Keratinocyte (primary cell): ENCODE results near the gene CCDC69. TPM values are rescaled to one million over a fixed set of nuclear protein-coding genes. Genes with fewer than 3 reads are reported as not detected.

Experiments
- DNase-seq: peaks from one replicate; pipeline ENCODE4 v3.0.0-alpha.2; 2011; ENCODE audit warnings: low read depth, missing footprints, low spot score
- FAIRE-seq: peaks from 2 replicates; lab custom pipeline; 2011; peaks lifted over from hg19 to GRCh38; lab: Jason Lieb, UNC
- H2AFZ ChIP-seq: 2 replicates; pipeline ENCODE4 v1.6.0; 2012; ENCODE audit warnings: low read length, control low read depth, inconsistent platforms; ENCODE audit not compliant: control insufficient read depth
- H3K27ac ChIP-seq: 2 replicates; pipeline ENCODE4 v1.5.1; 2011; ENCODE audit warnings: low read length; ENCODE audit not compliant: control insufficient read depth, insufficient read depth
- H3K27me3 ChIP-seq: 3 replicates; pipeline ENCODE4 v1.6.0; 2011; ENCODE audit warnings: low read length; ENCODE audit not compliant: control insufficient read depth, insufficient read depth; ENCODE audit errors: extremely low read depth
- H3K36me3 ChIP-seq, 2 experiments: 2 replicates in 1 of 2; 3 replicates in 1 of 2; pipeline ENCODE4 v1.5.1; 2011; ENCODE audit warnings: low read length in 2 of 2, mild to moderate bottlenecking in 1 of 2; ENCODE audit not compliant: control insufficient read depth in 2 of 2, insufficient read depth in 2 of 2; ENCODE audit errors: extremely low read depth in 1 of 2
- H3K4me1 ChIP-seq: 3 replicates; pipeline ENCODE4 v1.5.1; 2011; ENCODE audit warnings: low read length; ENCODE audit not compliant: control insufficient read depth, insufficient read depth; ENCODE audit errors: extremely low read depth
- H3K4me2 ChIP-seq: 3 replicates; pipeline ENCODE4 v1.6.0; 2011; ENCODE audit warnings: low read depth, low read length; ENCODE audit not compliant: control insufficient read depth, insufficient read depth; ENCODE audit errors: extremely low read depth
- H3K4me3 ChIP-seq, 3 experiments: fragments of 200-600 bp in 1 of 3; sonication (generic) in 1 of 3; 2 replicates in 2 of 3; 3 replicates in 1 of 3; pipeline ENCODE4 v1.5.1; 2011 to 2016; ENCODE audit warnings: low read length in 3 of 3, mild to moderate bottlenecking in 3 of 3, control low read depth in 2 of 3, inconsistent platforms in 1 of 3, low read depth in 1 of 3, mixed read lengths in 1 of 3, mixed run types in 1 of 3, moderate library complexity in 1 of 3; ENCODE audit not compliant: control insufficient read depth in 2 of 3, insufficient read depth in 2 of 3; ENCODE audit errors: extremely low read depth in 1 of 3
- H3K79me2 ChIP-seq: 2 replicates; pipeline ENCODE4 v1.6.0; 2012; ENCODE audit warnings: low read length; ENCODE audit not compliant: control insufficient read depth, insufficient read depth
- H3K9ac ChIP-seq: 3 replicates; pipeline ENCODE4 v1.6.0; 2011; ENCODE audit warnings: low read length; ENCODE audit not compliant: control insufficient read depth, insufficient read depth; ENCODE audit errors: extremely low read depth
- H3K9me1 ChIP-seq: 3 replicates; pipeline ENCODE4 v1.6.0; 2011; ENCODE audit warnings: low read length; ENCODE audit not compliant: control insufficient read depth, insufficient read depth; ENCODE audit errors: extremely low read depth
- H3K9me3 ChIP-seq: 2 replicates; pipeline ENCODE4 v1.5.1; 2012; ENCODE audit warnings: low read depth, low read length; ENCODE audit not compliant: control insufficient read depth
- H4K20me1 ChIP-seq: 3 replicates; pipeline ENCODE4 v1.6.0; 2011; ENCODE audit warnings: low read length; ENCODE audit not compliant: control insufficient read depth, insufficient read depth; ENCODE audit errors: extremely low read depth
- EZH2 ChIP-seq: IDR thresholded peaks from one replicate; pipeline ENCODE4 v1.6.1; 2012; ENCODE audit warnings: inconsistent platforms, mild to moderate bottlenecking, low read length, moderate library complexity
- dilution Hi-C: fragments of 300-500 bp; cut with MboI; formaldehyde crosslinking; loops from one replicate; pipeline ENCODE4 v1.7.0; 2020; ENCODE audit warnings: low sequenced_read_pairs; ENCODE audit not compliant: extremely low pct_ligation_motif_present
- polyA minus RNA-seq, 3 experiments: library from RNA; depleted of rRNA, polyadenylated mRNA; stranded (reverse); fragments of >200 nt; gene quantifications; 1 replicate in 1 of 3; 2 replicates in 1 of 3; 3 replicates in 1 of 3; pipeline ENCODE4 v1.2.3, GENCODE V29; 2011
- polyA plus RNA-seq, 5 experiments: library from polyadenylated mRNA; depleted of rRNA in 3 of 5; stranded (reverse) in 3 of 5; stranded (forward) in 1 of 5; unstranded in 1 of 5; fragments of >200 nt; gene quantifications; 1 replicate in 1 of 5; 2 replicates in 3 of 5; 3 replicates in 1 of 5; pipeline versions ENCODE4 v1.2.1 to v1.2.3, GENCODE V29; 2011 to 2012; ENCODE audit warnings: missing spikeins in 2 of 5, low read depth in 1 of 5, low replicate concordance in 1 of 5
- TF ChIP-seq, protein P1 (sequence below), 3 experiments: IDR thresholded peaks in 1 of 3; conservative IDR thresholded peaks in 1 of 3; optimal IDR thresholded peaks in 1 of 3; 2 replicates in 2 of 3; 3 replicates in 1 of 3; pipeline versions ENCODE3 to v1.5.1; 2011; ENCODE audit warnings: low read length in 3 of 3, mild to moderate bottlenecking in 3 of 3, moderate library complexity in 2 of 3, control low read depth in 1 of 3, inconsistent platforms in 1 of 3; ENCODE audit not compliant: insufficient read depth in 2 of 3; ENCODE audit errors: extremely low read depth in 1 of 3

The CCDC69 gene, protein sequence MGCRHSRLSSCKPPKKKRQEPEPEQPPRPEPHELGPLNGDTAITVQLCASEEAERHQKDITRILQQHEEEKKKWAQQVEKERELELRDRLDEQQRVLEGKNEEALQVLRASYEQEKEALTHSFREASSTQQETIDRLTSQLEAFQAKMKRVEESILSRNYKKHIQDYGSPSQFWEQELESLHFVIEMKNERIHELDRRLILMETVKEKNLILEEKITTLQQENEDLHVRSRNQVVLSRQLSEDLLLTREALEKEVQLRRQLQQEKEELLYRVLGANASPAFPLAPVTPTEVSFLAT
- polyA plus RNA-seq = 3.5 to 4.5 TPM (median 4.1 TPM) in 3 replicates
- 4.8 TPM for polyA plus RNA-seq (2011; ENCODE audit: low read depth)
- polyA plus RNA-seq (2011; cell fraction: cytosol; rRNA removed) = 4.1 and 5.2 TPM in 2 replicates
- 1.5 and 1.8 TPM in 2 replicates for polyA plus RNA-seq (2011; cell fraction: nucleus; rRNA removed)
- 2.0 and 3.8 TPM in 2 replicates for polyA plus RNA-seq (2012; ENCODE audit: low replicate concordance)
- 3.6 to 3.8 TPM (median 3.7 TPM) in 3 replicates for polyA minus RNA-seq
- 6.9 TPM for polyA minus RNA-seq (2011; cell fraction: cytosol; rRNA and poly(A)+ RNA removed)
- polyA minus RNA-seq (2011; cell fraction: nucleus; rRNA and poly(A)+ RNA removed) = 1.1 and 1.5 TPM in 2 replicates

DNA sequence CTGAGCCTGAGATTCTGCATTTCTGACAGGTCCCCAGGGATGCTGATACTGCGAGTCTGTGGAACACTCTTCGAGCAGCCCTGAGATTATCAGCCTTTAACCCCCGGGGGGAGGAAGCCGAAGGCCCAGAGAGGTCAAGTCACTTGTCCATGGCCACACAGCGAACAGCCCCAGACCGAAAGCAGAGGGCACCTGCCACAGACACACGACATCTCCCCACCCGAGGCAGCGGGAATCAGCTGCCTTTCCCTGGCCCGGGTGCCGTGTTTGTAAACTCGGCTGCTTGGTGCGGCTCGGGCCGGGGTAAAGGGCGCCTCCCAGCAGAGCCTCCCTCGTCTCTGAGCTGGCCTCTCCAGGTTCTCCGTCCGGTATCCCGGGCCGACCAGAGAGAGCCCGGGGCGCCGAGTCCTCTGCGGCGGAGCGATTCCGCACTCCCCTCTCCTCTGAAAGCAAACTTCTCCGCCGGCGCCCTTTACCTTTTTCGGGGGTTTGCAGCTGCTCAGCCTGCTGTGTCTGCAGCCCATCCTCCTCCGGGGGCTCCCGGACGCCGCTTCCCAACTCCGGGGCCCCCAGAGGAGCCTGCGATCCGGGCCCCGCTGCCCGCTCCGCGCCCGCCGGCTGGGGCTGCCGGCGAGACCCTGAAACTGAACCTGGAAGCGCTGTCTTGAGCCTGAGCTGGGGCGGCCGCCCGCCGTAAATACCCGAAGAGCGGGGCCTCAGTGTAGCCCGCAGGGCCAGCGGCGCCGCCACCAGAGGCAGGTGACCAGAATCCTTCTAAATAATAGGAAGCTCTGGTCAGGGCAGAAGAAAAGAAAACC lies at the start of gene CCDC69:
CCDC69 (minus strand) TSS at position 646 of the 818 bp plus-strand sequence; CDS start at position 524, 122 bp downstream.
- Histone ChIP-seq H3K9me3 (no peaks in the 10 kb centered on the region), H3K79me2 (no peaks in the 10 kb centered on the region), H3K27me3 (no peaks in the 10 kb centered on the region), H3K36me3 (no peaks in the 10 kb centered on the region), H3K27ac (no peak within 1 kb of the TSS), H3K4me3 (peak within 1 kb of the TSS; percentile 69 to 85 (median 69)), H3K4me1 (peaks cover 4% of the 10 kb centered on the region), H3K4me2 (peak within 1 kb of the TSS; percentile 87), H3K9me1 (no peaks in the 10 kb centered on the region), H3K9ac (peak within 1 kb of the TSS; percentile 55), H2AFZ (peak within 1 kb of the TSS; percentile 86), H4K20me1 (no peaks in the 10 kb centered on the region)
- no peak for FAIRE-seq
- dilution Hi-C loops = no loop called here
- no peak for TF ChIP-seq EZH2
- TF ChIP-seq, protein P1, sequence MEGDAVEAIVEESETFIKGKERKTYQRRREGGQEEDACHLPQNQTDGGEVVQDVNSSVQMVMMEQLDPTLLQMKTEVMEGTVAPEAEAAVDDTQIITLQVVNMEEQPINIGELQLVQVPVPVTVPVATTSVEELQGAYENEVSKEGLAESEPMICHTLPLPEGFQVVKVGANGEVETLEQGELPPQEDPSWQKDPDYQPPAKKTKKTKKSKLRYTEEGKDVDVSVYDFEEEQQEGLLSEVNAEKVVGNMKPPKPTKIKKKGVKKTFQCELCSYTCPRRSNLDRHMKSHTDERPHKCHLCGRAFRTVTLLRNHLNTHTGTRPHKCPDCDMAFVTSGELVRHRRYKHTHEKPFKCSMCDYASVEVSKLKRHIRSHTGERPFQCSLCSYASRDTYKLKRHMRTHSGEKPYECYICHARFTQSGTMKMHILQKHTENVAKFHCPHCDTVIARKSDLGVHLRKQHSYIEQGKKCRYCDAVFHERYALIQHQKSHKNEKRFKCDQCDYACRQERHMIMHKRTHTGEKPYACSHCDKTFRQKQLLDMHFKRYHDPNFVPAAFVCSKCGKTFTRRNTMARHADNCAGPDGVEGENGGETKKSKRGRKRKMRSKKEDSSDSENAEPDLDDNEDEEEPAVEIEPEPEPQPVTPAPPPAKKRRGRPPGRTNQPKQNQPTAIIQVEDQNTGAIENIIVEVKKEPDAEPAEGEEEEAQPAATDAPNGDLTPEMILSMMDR (optimal IDR thresholded peaks at IDR 0.05 in 1 of 3, IDR thresholded peaks at IDR 0.05 in 1 of 3, conservative IDR thresholded peaks at IDR 0.05 in 1 of 3; ENCODE audit: extremely low read depth in 1 of 3, insufficient read depth in 2 of 3, low read length in 3 of 3) = peak in 2 of 3 experiments; percentile 12 to 27
- DNase-seq = no peak

DNA sequence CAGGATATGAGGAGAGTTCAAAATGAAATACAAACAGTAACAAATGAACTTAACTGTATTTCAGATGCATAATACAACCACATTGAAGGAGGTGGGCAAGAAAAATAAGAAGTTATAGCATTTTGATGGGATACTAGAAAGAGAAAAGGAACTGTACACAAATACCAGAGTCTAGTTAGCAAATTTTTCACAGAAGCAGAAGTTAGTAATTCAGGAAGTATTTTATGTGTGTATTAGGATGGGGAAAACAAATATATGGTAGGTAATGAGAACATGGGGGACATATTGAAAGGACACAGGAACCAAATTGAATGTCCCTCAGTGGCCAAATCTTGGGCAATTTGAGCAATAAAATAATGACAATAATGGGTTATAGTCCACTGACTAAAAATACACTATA lies 47.4 kb upstream of the CCDC69 start:
- Histone ChIP-seq H3K4me2 (no peak overlapping the region), H3K36me3 (peaks cover 22 to 24% of the 10 kb centered on the region in 2 experiments), H3K9me3 (no peaks in the 10 kb centered on the region), H3K4me3 (no peak overlapping the region), H3K79me2 (no peaks in the 10 kb centered on the region), H3K27ac (no peak overlapping the region), H3K9me1 (no peaks in the 10 kb centered on the region), H4K20me1 (no peaks in the 10 kb centered on the region), H3K27me3 (no peaks in the 10 kb centered on the region), H3K9ac (no peak overlapping the region), H3K4me1 (peaks cover 5% of the 10 kb centered on the region), H2AFZ (no peak overlapping the region)
- dilution Hi-C loops = no loop called here
- DNase-seq = no peak
- FAIRE-seq = no peak
- TF ChIP-seq, protein P1 (optimal IDR thresholded peaks at IDR 0.05 in 1 of 3, IDR thresholded peaks at IDR 0.05 in 1 of 3, conservative IDR thresholded peaks at IDR 0.05 in 1 of 3; ENCODE audit: extremely low read depth in 1 of 3, insufficient read depth in 2 of 3, low read length in 3 of 3) = no peak
- no peak for TF ChIP-seq EZH2
